GM19239 (cell line): ENCODE data around the gene DACT3.

Experiments
- DNase-seq: peaks from one replicate; pipeline ENCODE4 v3.0.0; 2011; ENCODE audit warnings: low spot score; ENCODE audit not compliant: insufficient read length
- FAIRE-seq: peaks from 2 replicates; lab custom pipeline; 2011; peaks lifted over from hg19 to GRCh38; lab: Jason Lieb, UNC

Gene DACT3

DNA sequence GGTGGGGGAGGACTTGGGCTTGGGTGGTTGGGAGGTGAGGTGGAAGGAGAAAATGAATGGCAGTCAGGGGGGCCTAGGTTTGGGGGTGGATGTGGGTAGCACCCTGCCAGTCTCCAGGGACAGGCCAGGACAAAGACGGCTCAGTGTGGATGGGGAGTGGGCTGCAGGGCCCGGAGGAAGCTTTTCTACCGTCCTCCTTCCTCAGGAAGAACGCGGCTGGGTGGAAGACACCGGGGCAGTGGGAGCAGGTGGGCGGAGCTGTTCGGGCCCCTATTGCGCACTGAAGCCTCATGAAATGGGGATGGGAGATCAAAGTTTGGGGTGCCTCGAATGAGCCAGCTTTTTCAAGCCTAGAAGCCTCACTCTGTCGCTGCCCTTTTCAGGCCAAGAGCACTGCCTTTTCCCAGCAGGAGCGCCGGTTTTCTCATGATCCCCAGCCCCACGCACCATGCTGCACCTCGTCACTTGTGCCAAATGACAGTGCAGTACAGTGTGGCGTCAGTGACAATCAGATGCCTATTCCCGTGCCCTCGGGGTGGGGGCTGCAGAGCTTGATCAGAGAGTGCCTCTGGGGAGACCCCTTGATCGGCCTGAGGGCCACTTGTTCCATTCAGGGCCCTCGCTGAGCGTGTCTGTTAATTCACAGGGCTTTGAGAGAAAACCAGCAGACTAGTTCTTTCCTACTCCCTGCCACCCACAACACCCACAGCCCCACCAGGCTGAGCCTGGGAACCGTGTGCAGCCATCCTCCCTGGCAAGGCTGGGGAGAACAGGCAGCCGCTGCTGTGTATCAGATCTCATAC is 58.4 kb downstream of the DACT3 start:
- FAIRE-seq = peak; percentile 69
- DNase-seq = no peak

DNA sequence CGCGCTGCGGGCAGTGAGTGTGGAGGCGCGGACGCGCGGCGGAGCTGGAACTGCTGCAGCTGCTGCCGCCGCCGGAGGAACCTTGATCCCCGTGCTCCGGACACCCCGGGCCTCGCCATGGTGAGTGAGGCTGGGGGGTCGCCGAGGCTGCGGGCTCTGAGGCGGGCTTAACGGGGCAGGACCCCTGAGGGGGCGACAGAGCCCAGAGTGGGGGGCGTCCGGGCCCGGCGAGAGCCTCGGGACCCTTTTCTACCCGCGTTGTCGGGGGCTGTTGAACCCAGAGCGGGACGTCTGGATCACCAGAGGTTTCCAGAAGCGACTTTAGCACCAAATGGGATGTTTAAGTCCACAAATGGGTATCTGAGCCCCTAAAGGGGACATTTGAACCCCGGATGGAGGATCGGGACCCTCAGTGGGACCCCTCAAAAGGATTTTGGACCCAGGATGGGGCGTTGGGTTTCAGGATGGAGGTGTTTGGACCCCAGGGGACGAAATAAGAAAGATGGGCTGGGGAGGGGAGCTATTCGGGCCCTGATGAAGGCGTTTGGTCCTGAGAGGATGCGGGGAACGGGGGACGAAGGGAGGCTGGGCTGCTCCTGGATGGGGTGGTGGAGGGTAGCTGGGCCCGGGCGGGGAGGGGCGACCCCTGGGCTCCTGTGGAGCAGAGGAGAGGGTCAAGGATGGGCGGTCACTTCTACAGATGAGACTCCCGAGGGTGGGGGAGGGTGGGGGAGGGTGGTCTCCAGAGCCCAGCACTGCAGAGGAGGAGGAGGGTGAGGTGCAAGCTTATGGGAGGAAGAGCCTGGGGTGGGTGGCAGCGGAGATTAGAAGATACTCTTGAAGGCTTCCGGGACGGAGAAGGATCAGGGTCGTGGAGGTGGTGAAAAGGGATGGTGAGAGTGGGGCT is 59.4 kb downstream of the DACT3 start, which contains the start of gene CALM3:
Gene CALM3, plus strand, starts transcription at position 13 of the 907 bp plus-strand sequence. Its CDS starts 105 bp downstream, at position 118.
- no peak for DNase-seq
- no peak for FAIRE-seq

- FAIRE-seq = peak; percentile 96
These were observed 60.3 kb downstream of the DACT3 start for GRCh38 chr19:46600384-46601317.

DNA sequence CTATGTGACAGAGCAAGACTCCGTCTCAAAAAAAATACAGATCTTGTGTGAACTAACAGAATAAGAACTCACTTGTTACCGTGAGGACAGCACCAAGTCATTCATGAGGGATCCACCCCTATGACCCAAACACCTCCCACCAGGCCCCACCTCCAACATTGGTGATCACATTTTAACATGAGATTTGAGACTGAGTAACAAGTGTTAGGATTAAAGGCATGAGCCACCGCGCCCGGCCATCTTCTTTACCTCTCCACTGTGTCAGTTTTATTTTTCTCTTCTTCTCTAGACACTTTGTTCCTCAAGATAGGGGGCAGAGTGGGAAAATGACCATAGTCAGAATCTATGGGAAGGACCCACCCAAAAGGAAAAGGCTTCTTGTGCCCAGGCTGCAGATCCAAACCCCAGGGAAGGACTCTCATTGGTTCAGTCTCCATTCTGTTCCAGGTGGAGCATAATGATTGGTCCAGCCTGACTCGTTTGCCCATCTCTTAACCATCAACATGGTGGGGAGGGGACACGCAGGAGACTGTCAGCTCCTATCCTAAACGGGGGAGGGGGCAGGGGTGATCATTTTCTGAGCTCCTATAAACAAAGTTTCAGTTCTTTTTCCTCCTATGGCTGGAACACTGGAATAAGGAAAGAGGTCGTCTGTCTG is 61.1 kb downstream of the DACT3 start:
- FAIRE-seq (no peak), DNase-seq (no peak)

More at GRCh38 chr19:46600384-46601317, 60.3 kb downstream of the DACT3 start:
- DNase-seq = peak; percentile 84

DNA sequence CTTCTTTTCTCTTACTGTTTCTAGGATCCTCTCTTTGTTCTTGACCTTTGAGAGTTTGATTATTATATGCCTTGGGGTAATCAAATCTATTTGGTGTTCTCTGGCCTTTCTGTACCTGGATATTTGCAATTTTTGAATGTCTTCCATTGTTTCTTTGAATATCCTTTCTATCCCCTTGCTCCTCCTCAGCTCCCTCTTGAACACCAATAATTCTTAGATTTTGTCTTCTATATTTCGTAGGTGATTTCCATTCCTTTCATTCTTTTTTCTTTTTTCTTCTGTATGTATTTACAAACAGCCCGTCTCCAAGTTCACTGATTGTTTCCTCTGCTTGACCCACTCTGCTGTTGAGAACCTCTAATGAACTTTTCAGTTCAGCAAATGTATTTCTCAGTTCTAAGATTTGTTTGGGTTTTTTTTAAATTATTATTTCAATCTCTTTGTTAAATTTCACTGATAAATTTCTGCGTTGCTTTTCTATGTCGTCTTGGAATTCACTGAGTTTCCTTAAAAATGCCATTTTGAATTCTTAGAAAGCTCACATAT is 62.5 kb downstream of the DACT3 start:
- DNase-seq = no peak
- no peak for FAIRE-seq
